DND-41 (cell line): ENCODE data around the gene ERF.

Experiments used
- ATAC-seq: fragments of 200-7000 bp; cut with Tn5 transposase; 3 replicates; pipeline ENCODE4 v1.9.1; 2021; ENCODE audit warnings: low read depth; ENCODE audit not compliant: insufficient read depth
- DNase-seq: peaks from one replicate; pipeline ENCODE4 v3.0.0-alpha.2; 2020
- H2AFZ ChIP-seq: 2 replicates; pipeline ENCODE4 v1.6.0; 2012; ENCODE audit warnings: low read depth, low read length
- H3K27ac ChIP-seq: 2 replicates; pipeline ENCODE4 v1.5.1; 2012; ENCODE audit warnings: low read length, inconsistent platforms
- H3K27me3 ChIP-seq: fragments of 200-600 bp; sonication (generic); 2 replicates; pipeline ENCODE4 v1.6.0; 2012; ENCODE audit warnings: low read length, mild to moderate bottlenecking, inconsistent platforms; ENCODE audit not compliant: insufficient read depth, poor library complexity
- H3K36me3 ChIP-seq: 2 replicates; pipeline ENCODE4 v1.5.1; 2012; ENCODE audit warnings: low read length, inconsistent platforms; ENCODE audit not compliant: insufficient read depth
- H3K4me1 ChIP-seq: 2 replicates; pipeline ENCODE4 v1.5.1; 2012; ENCODE audit warnings: mild to moderate bottlenecking, low read length; ENCODE audit not compliant: insufficient read depth
- H3K4me2 ChIP-seq: 2 replicates; pipeline ENCODE4 v1.6.0; 2012; ENCODE audit warnings: mild to moderate bottlenecking, moderate library complexity, low read length, inconsistent platforms; ENCODE audit not compliant: insufficient read depth
- H3K4me3 ChIP-seq, 2 experiments: fragments of 200-600 bp in 1 of 2; shearing (Covaris generic) in 1 of 2; 2 replicates each; pipeline ENCODE4 v1.5.1; 2012 to 2016; ENCODE audit warnings: inconsistent platforms in 2 of 2, low read length in 2 of 2, mild to moderate bottlenecking in 2 of 2, low read depth in 1 of 2, moderate library complexity in 1 of 2
- H3K79me2 ChIP-seq: 2 replicates; pipeline ENCODE4 v1.6.0; 2012; ENCODE audit warnings: low read length, inconsistent platforms; ENCODE audit not compliant: insufficient read depth
- H3K9ac ChIP-seq: 2 replicates; pipeline ENCODE4 v1.6.0; 2012; ENCODE audit warnings: low read depth, mild to moderate bottlenecking, inconsistent platforms, low read length, moderate library complexity
- H3K9me3 ChIP-seq: 2 replicates; pipeline ENCODE4 v1.5.1; 2012; ENCODE audit warnings: low read length, moderate library complexity, mild to moderate bottlenecking, inconsistent platforms; ENCODE audit not compliant: insufficient read depth, severe bottlenecking
- H4K20me1 ChIP-seq: 2 replicates; pipeline ENCODE4 v1.6.0; 2012; ENCODE audit warnings: low read length; ENCODE audit not compliant: insufficient read depth
- CTCF ChIP-seq: IDR thresholded peaks from 2 replicates; pipeline ENCODE4 v1.5.1; 2012; ENCODE audit warnings: borderline replicate concordance, low read length, moderate library complexity, mild to moderate bottlenecking; ENCODE audit not compliant: poor library complexity, severe bottlenecking; ENCODE audit errors: extremely low read depth
- EZH2 ChIP-seq: IDR thresholded peaks from 3 replicates; pipeline ENCODE4 v1.6.1; 2012; ENCODE audit warnings: borderline replicate concordance, low read depth, mild to moderate bottlenecking, moderate library complexity, low read length, inconsistent platforms; ENCODE audit not compliant: severe bottlenecking

The ERF gene

GRCh38 chr19:42220751-42221097 lies 34.2 kb downstream of the ERF start:
- ATAC-seq (no peak), DNase-seq (no peak)
- H3K4me1 ChIP-seq = peaks cover 52% of the 10 kb centered on the region
- H3K79me2 ChIP-seq = peaks cover 73% of the 10 kb centered on the region
- H3K4me2 ChIP-seq = peak overlapping the region; percentile 80
- peak overlapping the region; percentile 75 for H3K9ac ChIP-seq
- peak overlapping the region; percentile 65 to 84 for H3K4me3 ChIP-seq
- H3K9me3 ChIP-seq = no peaks in the 10 kb centered on the region
- no peak for TF ChIP-seq EZH2
- no peak for TF ChIP-seq CTCF
- peak overlapping the region; percentile 75 for H3K27ac ChIP-seq
- H3K36me3 ChIP-seq = peaks cover 23% of the 10 kb centered on the region
- no peaks in the 10 kb centered on the region for H3K27me3 ChIP-seq
- peak overlapping the region; percentile 66 for H2AFZ ChIP-seq
- peaks cover 28% of the 10 kb centered on the region for H4K20me1 ChIP-seq

DNA sequence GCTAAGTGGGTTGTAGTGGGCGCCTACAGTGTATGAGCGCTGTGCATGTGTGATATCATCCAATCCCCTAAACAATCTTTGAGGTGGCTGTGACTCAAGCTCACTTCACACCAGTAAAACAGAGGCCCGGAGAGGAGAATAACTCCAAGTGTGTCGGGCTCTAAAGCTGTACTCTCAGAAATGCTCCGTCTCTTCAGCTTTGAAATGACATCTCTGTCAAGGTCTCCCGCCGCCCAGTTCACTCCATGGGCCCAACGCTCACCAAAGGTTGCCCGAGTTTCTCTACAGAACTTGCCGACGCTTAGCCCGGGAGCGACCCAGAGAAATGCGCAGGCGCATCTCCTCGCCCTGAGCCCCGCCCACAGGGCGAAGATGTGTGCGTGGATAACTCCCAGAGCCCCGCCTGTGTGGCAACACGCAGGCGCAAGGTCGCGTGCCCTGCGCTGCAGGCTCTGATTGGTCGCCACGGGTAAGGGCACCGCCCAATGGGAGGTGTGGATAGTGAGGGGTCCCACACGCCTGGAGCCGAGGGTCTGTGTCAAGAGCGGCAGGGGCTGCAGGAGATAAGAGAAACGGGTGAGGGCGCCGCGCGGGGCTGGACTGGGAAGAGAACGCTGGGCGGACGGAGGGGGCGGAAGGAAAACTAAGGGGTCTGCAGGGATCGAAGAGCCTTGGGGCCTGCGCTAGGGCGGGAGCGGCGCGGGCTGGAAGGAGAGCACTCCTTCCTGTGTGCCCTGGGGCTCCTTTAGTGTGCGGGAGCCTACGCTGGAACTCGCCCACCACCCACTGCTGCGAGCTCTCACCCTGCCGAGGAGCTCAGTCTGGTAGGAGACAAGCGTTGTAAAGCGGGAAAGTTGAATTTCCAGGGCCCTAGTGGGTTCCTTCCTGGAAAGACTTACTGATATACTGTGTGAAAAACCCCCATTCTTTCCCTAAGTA lies 34.8 kb downstream of the ERF start, which contains the start of gene ZNF526:
Gene ZNF526 (plus strand): TSS at position 501 of the 939 bp plus-strand sequence. CDS start 4,092 bp downstream, outside the sequence.
- no peaks in the 10 kb centered on the region for H3K27me3 ChIP-seq
- H3K4me3 ChIP-seq = peak within 1 kb of the TSS; percentile 65 to 84
- peaks cover 24% of the 10 kb centered on the region for H4K20me1 ChIP-seq
- DNase-seq (peak; percentile 99), ATAC-seq (peak; percentile 92)
- peaks cover 58% of the 10 kb centered on the region for H3K4me1 ChIP-seq
- peaks cover 78% of the 10 kb centered on the region for H3K79me2 ChIP-seq
- peak; percentile 56 for TF ChIP-seq CTCF
- no peak for TF ChIP-seq EZH2
- peak within 1 kb of the TSS; percentile 75 for H3K9ac ChIP-seq
- H3K9me3 ChIP-seq = no peaks in the 10 kb centered on the region
- H3K27ac ChIP-seq = peak within 1 kb of the TSS; percentile 75
- peak within 1 kb of the TSS; percentile 80 for H3K4me2 ChIP-seq
- peak within 1 kb of the TSS; percentile 66 for H2AFZ ChIP-seq
- peaks cover 22% of the 10 kb centered on the region for H3K36me3 ChIP-seq

- TF ChIP-seq CTCF = no peak
- TF ChIP-seq EZH2 = no peak
- peak within 1 kb of the TSS; percentile 80 for H3K4me2 ChIP-seq
- peaks cover 89% of the 10 kb centered on the region for H3K79me2 ChIP-seq
- peaks cover 28% of the 10 kb centered on the region for H3K36me3 ChIP-seq
- DNase-seq (peak; percentile 98), ATAC-seq (peak; percentile 69)
- H2AFZ ChIP-seq = peak within 1 kb of the TSS; percentile 78
- peaks cover 18% of the 10 kb centered on the region; the same call in 1 of the 2 replicates for H4K20me1 ChIP-seq
- peak within 1 kb of the TSS; percentile 82 to 84 for H3K4me3 ChIP-seq
- no peaks in the 10 kb centered on the region for H3K9me3 ChIP-seq
- H3K9ac ChIP-seq = peak within 1 kb of the TSS; percentile 70
- H3K27me3 ChIP-seq = no peaks in the 10 kb centered on the region
- peaks cover 67% of the 10 kb centered on the region for H3K4me1 ChIP-seq
- H3K27ac ChIP-seq = peak within 1 kb of the TSS; percentile 86
Measured at GRCh38 chr19:42217520-42218437, 37.1 kb downstream of the ERF start, which contains the start of gene DEDD2. Gene DEDD2, minus strand, starts transcription at chr19:42217677. Its CDS starts 670 bp downstream, at chr19:42217007.
